HCT116 (cell line): ENCODE measurements around the gene GBF1. TPM values are rescaled to one million over a fixed set of nuclear protein-coding genes. Genes with fewer than 3 reads are reported as not detected.

Source experiments
- ATAC-seq: fragments of 200-7000 bp; cut with Tn5 transposase; 2 replicates; pipeline ENCODE4 v1.9.1; 2020; ENCODE audit warnings: mild to moderate bottlenecking, moderate library complexity
- BruUV-seq: library from RNA; stranded (reverse); fragments of 400-500 nt; replicated peaks from 2 replicates; lab custom pipeline; 2021; lab: Mats Ljungman, UMichigan
- CTCF ChIA-PET: fragments of 300-600 bp; sonication (Branson Sonifier 250); formaldehyde crosslinking; loops from one replicate; lab custom pipeline; 2021; ENCODE audit warnings: antibody characterized with exemption; lab: Charles Lee
- POLR2A ChIA-PET: fragments of 300-600, 350-600 bp; sonication (Branson Sonifier 250); formaldehyde crosslinking; loops from one replicate; lab custom pipeline; 2021; ENCODE audit warnings: antibody characterized with exemption; lab: Charles Lee
- RAD21 ChIA-PET, 2 experiments: fragments of 300-600 bp; sonication (Branson Sonifier 250); formaldehyde crosslinking; loops; one replicate each; lab custom pipeline; 2023; ENCODE audit warnings: low total read pairs in 2 of 2; ENCODE audit not compliant: uncharacterized antibody in 2 of 2, unreplicated experiment in 2 of 2, low non-redundant PET in 1 of 2; lab: Charles Lee
- DNase-seq: peaks from one replicate; pipeline ENCODE4 v3.0.0-alpha.2; 2010; ENCODE audit warnings: low read depth, low spot score
- H2AFZ ChIP-seq: fragments of 200-600 bp; shearing (Covaris generic), sonication (generic); 2 replicates; pipeline ENCODE4 v1.6.1; 2017; ENCODE audit warnings: low read depth, mixed run types, mixed read lengths, antibody characterized with exemption, low read length; ENCODE audit not compliant: poor library complexity, severe bottlenecking
- H3K27ac ChIP-seq: 2 replicates; pipeline ENCODE4 v1.5.1; 2012; ENCODE audit warnings: low read depth, low read length
- H3K27me3 ChIP-seq: fragments of 200-600 bp; sonication (generic); 2 replicates; pipeline ENCODE4 v1.6.1; 2016; ENCODE audit warnings: mixed run types, low read length, mixed read lengths; ENCODE audit not compliant: insufficient read depth
- H3K36me3 ChIP-seq, 2 experiments: fragments of 200-500 bp in 1 of 2; fragments of 200-600 bp in 1 of 2; sonication (Bioruptor generic) in 1 of 2; sonication (generic) in 1 of 2; 2 replicates each; pipeline versions ENCODE4 v1.5.1 to v1.6.1; 2014 to 2016; ENCODE audit warnings: low read length in 2 of 2, inconsistent platforms in 1 of 2, mixed read lengths in 1 of 2, mixed run types in 1 of 2; ENCODE audit not compliant: insufficient read depth in 2 of 2, control insufficient read depth in 1 of 2
- H3K4me1 ChIP-seq, 2 experiments: fragments of 200-600 bp in 1 of 2; sonication (generic) in 1 of 2; 2 replicates each; pipeline versions ENCODE4 v1.5.1 to v1.6.1; 2012 to 2017; ENCODE audit warnings: low read length in 2 of 2, inconsistent platforms in 1 of 2, mild to moderate bottlenecking in 1 of 2, mixed read lengths in 1 of 2, mixed run types in 1 of 2, moderate library complexity in 1 of 2; ENCODE audit not compliant: insufficient read depth in 2 of 2, control insufficient read depth in 1 of 2
- H3K4me2 ChIP-seq: fragments of 200-600 bp; sonication (generic); 2 replicates; pipeline ENCODE4 v1.6.1; 2017; ENCODE audit warnings: mixed run types, low read length, mixed read lengths
- H3K4me3 ChIP-seq, 2 experiments: fragments of 200-600 bp in 1 of 2; sonication (generic) in 1 of 2; replicated peaks in 1 of 2; 2 replicates each; pipeline ENCODE4 v1.5.1; 2011 to 2016; ENCODE audit warnings: low read length in 2 of 2, control low read depth in 1 of 2, low read depth in 1 of 2, mild to moderate bottlenecking in 1 of 2, mixed read lengths in 1 of 2, mixed run types in 1 of 2
- H3K79me2 ChIP-seq: fragments of 200-600 bp; sonication (generic); 2 replicates; pipeline ENCODE4 v1.6.1; 2017; ENCODE audit warnings: mild to moderate bottlenecking, mixed run types, low read length, moderate library complexity, mixed read lengths; ENCODE audit not compliant: insufficient read depth
- H3K9ac ChIP-seq: fragments of 200-600 bp; sonication (generic); 2 replicates; pipeline ENCODE4 v1.6.1; 2016; ENCODE audit warnings: low read length, mixed read lengths
- H3K9me2 ChIP-seq: fragments of 200-600 bp; sonication (generic), shearing (Covaris generic); 2 replicates; pipeline ENCODE4 v1.6.1; 2017; ENCODE audit warnings: mixed run types, mild to moderate bottlenecking, moderate library complexity; ENCODE audit not compliant: insufficient read depth
- H3K9me3 ChIP-seq, 2 experiments: fragments of 200-500 bp in 1 of 2; fragments of 200-600 bp in 1 of 2; sonication (Bioruptor generic) in 1 of 2; sonication (generic) in 1 of 2; 2 replicates each; pipeline ENCODE4 v1.6.1; 2014 to 2017; ENCODE audit warnings: low read length in 2 of 2, mixed read lengths in 2 of 2, inconsistent platforms in 1 of 2, low read depth in 1 of 2, mild to moderate bottlenecking in 1 of 2, mixed run types in 1 of 2, moderate library complexity in 1 of 2; ENCODE audit not compliant: control insufficient read depth in 1 of 2, insufficient read depth in 1 of 2
- H4K20me1 ChIP-seq: fragments of 200-600 bp; sonication (generic), shearing (Covaris generic); 2 replicates; pipeline ENCODE4 v1.6.1; 2017; ENCODE audit warnings: mixed run types, mild to moderate bottlenecking, moderate library complexity; ENCODE audit not compliant: insufficient read depth
- ATF3 ChIP-seq: IDR thresholded peaks from 2 replicates; pipeline ENCODE4 v1.6.1; 2012
- CEBPB ChIP-seq: IDR thresholded peaks from 2 replicates; pipeline ENCODE4 v1.6.1; 2012; ENCODE audit warnings: low read depth
- ELF1 ChIP-seq: IDR thresholded peaks from 2 replicates; pipeline ENCODE4 v1.6.1; 2012; ENCODE audit warnings: low read depth, borderline replicate concordance
- EZH2phosphoT487 ChIP-seq: fragments of 200-600 bp; IDR thresholded peaks from 2 replicates; pipeline ENCODE4 v1.6.1; 2018; ENCODE audit warnings: antibody characterized with exemption, borderline replicate concordance
- JUND ChIP-seq: IDR thresholded peaks from 2 replicates; pipeline ENCODE4 v1.6.1; 2012
- POLR2A ChIP-seq: IDR thresholded peaks from 2 replicates; pipeline ENCODE4 v1.7.0; 2011; ENCODE audit warnings: borderline replicate concordance; ENCODE audit not compliant: insufficient read depth, insufficient read length; ENCODE audit errors: extremely low read depth
- POLR2AphosphoS5 ChIP-seq: IDR thresholded peaks from 2 replicates; pipeline ENCODE4 v1.6.1; 2011; ENCODE audit warnings: mild to moderate bottlenecking, low read depth, low read length, moderate library complexity
- REST ChIP-seq: IDR thresholded peaks from 2 replicates; pipeline ENCODE4 v1.6.1; 2012; ENCODE audit warnings: low read depth
- SP1 ChIP-seq: IDR thresholded peaks from 2 replicates; pipeline ENCODE4 v1.6.1; 2012; ENCODE audit warnings: low read depth
- SRF ChIP-seq: IDR thresholded peaks from 2 replicates; pipeline ENCODE4 v1.6.1; 2012; ENCODE audit warnings: low read depth
- TCF7L2 ChIP-seq: IDR thresholded peaks from 2 replicates; pipeline ENCODE4 v1.7.0; 2011; ENCODE audit warnings: borderline replicate concordance, inconsistent platforms; ENCODE audit not compliant: insufficient read depth, insufficient read length; ENCODE audit errors: extremely low read depth
- ZFX ChIP-seq: fragments of 450-650 bp; IDR thresholded peaks from 2 replicates; pipeline ENCODE4 v1.6.1; 2017
- ZNF274 ChIP-seq: fragments of 200-500 bp; sonication (Bioruptor generic); IDR thresholded peaks from 2 replicates; pipeline ENCODE4 v1.6.1; 2014; ENCODE audit warnings: mild to moderate bottlenecking, low read depth, low read length, inconsistent platforms
- intact Hi-C: fragments of 100-400 bp; cut with micrococcal nuclease; formaldehyde crosslinking; loops from 2 replicates; pipeline ENCODE4 v1.10.0; 2022
- total RNA-seq: library from RNA; stranded (reverse); gene quantifications from one replicate; pipeline ENCODE4 v1.2.1, GENCODE V29; 2021; ENCODE audit not compliant: unreplicated experiment
- TF ChIP-seq, protein P1 (sequence below): IDR thresholded peaks from 2 replicates; pipeline ENCODE4 v1.6.1; 2012
- TF ChIP-seq, protein P2 (sequence below): IDR thresholded peaks from 2 replicates; pipeline ENCODE4 v1.6.1; 2011; ENCODE audit warnings: mild to moderate bottlenecking, low read length, moderate library complexity; ENCODE audit not compliant: insufficient replicate concordance; ENCODE audit errors: extremely low read depth
- TF ChIP-seq, protein P3 (sequence below), 3 experiments: fragments of 200-600 bp in 1 of 3; sonication (generic) in 1 of 3; IDR thresholded peaks in 2 of 3; conservative IDR thresholded peaks in 1 of 3; 2 replicates each; pipeline ENCODE4 v1.5.1; 2012 to 2017; ENCODE audit warnings: low read depth in 2 of 3, low read length in 2 of 3, antibody characterized with exemption in 1 of 3, borderline replicate concordance in 1 of 3, control low read depth in 1 of 3, mild to moderate bottlenecking in 1 of 3, mixed read lengths in 1 of 3, mixed run types in 1 of 3, moderate library complexity in 1 of 3; ENCODE audit not compliant: insufficient read depth in 1 of 3

The GBF1 gene
- total RNA-seq, 1 experiment from 2014 or later: 58.9 TPM

DNA sequence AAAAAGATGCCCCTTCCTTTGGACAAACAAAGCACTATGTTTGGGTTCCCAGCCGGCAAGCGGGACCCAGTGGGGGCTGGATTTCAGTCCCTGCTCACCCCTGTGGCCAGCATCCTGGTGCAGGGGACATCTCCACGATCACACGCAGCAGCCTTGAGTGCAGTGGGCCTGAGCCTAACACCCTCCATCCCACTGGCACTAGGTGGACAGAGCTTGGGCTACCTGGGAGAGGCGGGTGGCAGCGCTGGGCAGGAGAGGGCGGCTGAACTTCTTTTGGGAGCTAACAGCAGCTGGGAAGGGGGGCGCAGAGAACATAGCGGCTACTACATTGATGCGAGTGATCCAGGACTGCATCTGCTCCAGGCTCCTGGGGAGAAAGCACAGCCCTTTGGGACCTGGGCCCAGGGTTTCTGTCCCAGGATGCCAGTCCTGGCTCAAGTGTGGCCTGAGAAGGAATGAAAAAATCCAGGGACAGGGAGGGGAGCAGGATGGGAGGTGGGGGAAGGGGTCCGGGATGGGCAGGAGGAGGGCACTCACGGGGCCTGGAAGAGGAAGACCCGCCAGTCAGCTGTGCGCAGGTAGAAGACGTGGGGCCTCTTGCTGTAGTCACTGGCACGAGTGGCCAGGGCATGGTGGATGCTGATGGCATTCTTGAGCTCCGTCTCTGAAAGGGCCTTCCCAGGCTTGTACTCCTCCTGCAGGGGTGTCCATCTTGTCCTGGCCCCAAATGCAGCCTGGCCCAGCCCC lies 159.2 kb downstream of the GBF1 start:
- intact Hi-C loops: loop anchor here (1.0 kb wide), 1 partner anchor 174 kb away; no protein-coding TSS in a partner anchor
- no peaks in the 10 kb centered on the region for H4K20me1 ChIP-seq
- H3K9me2 ChIP-seq: no peaks in the 10 kb centered on the region
- H3K4me2 ChIP-seq: no peak overlapping the region
- ATAC-seq (no peak), DNase-seq (no peak)
- no peak overlapping the region for H2AFZ ChIP-seq
- no TSS peak for BruUV-seq
- CTCF ChIA-PET: interaction anchor here (0.6 to 3.5 kb wide), 13 partner anchors 10 to 290 kb away, joined by 3 to 41 read pairs (median 8); partner anchors contain the start of genes FBXL15 and NFKB2
- peaks cover 19 to 50% of the 10 kb centered on the region in 2 experiments for H3K4me1 ChIP-seq
- H3K79me2 ChIP-seq: no peaks in the 10 kb centered on the region
- TF ChIP-seq ELF1 (no peak), ZNF274 (no peak), POLR2A (no peak), POLR2AphosphoS5 (no peak; the same call in 1 of the 2 replicates), JUND (no peak), SP1 (no peak), CEBPB (no peak), SRF (no peak), ZFX (no peak), ATF3 (no peak), EZH2phosphoT487 (no peak), TCF7L2 (no peak), REST (no peak)
- TF ChIP-seq, protein P1, sequence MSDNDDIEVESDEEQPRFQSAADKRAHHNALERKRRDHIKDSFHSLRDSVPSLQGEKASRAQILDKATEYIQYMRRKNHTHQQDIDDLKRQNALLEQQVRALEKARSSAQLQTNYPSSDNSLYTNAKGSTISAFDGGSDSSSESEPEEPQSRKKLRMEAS: no peak
- TF ChIP-seq, protein P2, sequence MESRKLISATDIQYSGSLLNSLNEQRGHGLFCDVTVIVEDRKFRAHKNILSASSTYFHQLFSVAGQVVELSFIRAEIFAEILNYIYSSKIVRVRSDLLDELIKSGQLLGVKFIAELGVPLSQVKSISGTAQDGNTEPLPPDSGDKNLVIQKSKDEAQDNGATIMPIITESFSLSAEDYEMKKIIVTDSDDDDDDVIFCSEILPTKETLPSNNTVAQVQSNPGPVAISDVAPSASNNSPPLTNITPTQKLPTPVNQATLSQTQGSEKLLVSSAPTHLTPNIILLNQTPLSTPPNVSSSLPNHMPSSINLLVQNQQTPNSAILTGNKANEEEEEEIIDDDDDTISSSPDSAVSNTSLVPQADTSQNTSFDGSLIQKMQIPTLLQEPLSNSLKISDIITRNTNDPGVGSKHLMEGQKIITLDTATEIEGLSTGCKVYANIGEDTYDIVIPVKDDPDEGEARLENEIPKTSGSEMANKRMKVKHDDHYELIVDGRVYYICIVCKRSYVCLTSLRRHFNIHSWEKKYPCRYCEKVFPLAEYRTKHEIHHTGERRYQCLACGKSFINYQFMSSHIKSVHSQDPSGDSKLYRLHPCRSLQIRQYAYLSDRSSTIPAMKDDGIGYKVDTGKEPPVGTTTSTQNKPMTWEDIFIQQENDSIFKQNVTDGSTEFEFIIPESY: no peak
- TF ChIP-seq, protein P3, sequence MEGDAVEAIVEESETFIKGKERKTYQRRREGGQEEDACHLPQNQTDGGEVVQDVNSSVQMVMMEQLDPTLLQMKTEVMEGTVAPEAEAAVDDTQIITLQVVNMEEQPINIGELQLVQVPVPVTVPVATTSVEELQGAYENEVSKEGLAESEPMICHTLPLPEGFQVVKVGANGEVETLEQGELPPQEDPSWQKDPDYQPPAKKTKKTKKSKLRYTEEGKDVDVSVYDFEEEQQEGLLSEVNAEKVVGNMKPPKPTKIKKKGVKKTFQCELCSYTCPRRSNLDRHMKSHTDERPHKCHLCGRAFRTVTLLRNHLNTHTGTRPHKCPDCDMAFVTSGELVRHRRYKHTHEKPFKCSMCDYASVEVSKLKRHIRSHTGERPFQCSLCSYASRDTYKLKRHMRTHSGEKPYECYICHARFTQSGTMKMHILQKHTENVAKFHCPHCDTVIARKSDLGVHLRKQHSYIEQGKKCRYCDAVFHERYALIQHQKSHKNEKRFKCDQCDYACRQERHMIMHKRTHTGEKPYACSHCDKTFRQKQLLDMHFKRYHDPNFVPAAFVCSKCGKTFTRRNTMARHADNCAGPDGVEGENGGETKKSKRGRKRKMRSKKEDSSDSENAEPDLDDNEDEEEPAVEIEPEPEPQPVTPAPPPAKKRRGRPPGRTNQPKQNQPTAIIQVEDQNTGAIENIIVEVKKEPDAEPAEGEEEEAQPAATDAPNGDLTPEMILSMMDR (IDR thresholded peaks at IDR 0.05 in 2 of 3, conservative IDR thresholded peaks at IDR 0.05 in 1 of 3; ENCODE audit: borderline replicate concordance in 1 of 3, insufficient read depth in 1 of 3, low read depth in 2 of 3, low read length in 2 of 3): no peak
- H3K27ac ChIP-seq: no peak overlapping the region; the same call in 1 of the 2 replicates
- no peak overlapping the region for H3K4me3 ChIP-seq
- H3K9me3 ChIP-seq: no peaks in the 10 kb centered on the region
- H3K27me3 ChIP-seq: no peaks in the 10 kb centered on the region
- POLR2A ChIA-PET: interaction anchor here (1.1 to 3.2 kb wide), 2 partner anchors 9 to 174 kb away, joined by 8 to 14 read pairs; partner anchors contain the start of gene NFKB2
- no peak overlapping the region for H3K9ac ChIP-seq
- peaks cover 4 to 15% of the 10 kb centered on the region in 2 experiments; a peak in 2 of 4 replicates for H3K36me3 ChIP-seq
- RAD21 ChIA-PET: interaction anchor here (1.0 to 2.0 kb wide), 3 partner anchors 174 to 235 kb away, joined by 4 to 9 read pairs (median 6); no protein-coding TSS in a partner anchor
